Activated naive CD8-positive, alpha-beta T cell (primary cell): Measurements from ENCODE around the gene PPIF.

Source experiments
- H3K27ac Mint-ChIP-seq: one replicate; pipeline ENCODE4 v1.8.0; 2021; ENCODE audit warnings: mixed read lengths
- H3K27me3 Mint-ChIP-seq: one replicate; pipeline ENCODE4 v1.8.0; 2021; ENCODE audit warnings: mixed read lengths
- H3K36me3 Mint-ChIP-seq: one replicate; pipeline ENCODE4 v1.8.0; 2021; ENCODE audit warnings: mixed read lengths
- H3K4me1 Mint-ChIP-seq: one replicate; pipeline ENCODE4 v1.8.0; 2021; ENCODE audit warnings: low read depth, mixed read lengths
- H3K4me3 Mint-ChIP-seq: one replicate; pipeline ENCODE4 v1.8.0; 2021; ENCODE audit warnings: mild to moderate bottlenecking, mixed read lengths
- H3K9me3 Mint-ChIP-seq: one replicate; pipeline ENCODE4 v1.8.0; 2021; ENCODE audit warnings: low read depth, mixed read lengths

Gene PPIF

GRCh38 chr10:79310200-79310865, 36.9 kb upstream of the PPIF start:
- no peak overlapping the region for H3K27ac Mint-ChIP-seq
- no peaks in the 10 kb centered on the region for H3K9me3 Mint-ChIP-seq
- H3K4me1 Mint-ChIP-seq: no peaks in the 10 kb centered on the region
- no peak overlapping the region for H3K4me3 Mint-ChIP-seq
- H3K27me3 Mint-ChIP-seq: no peaks in the 10 kb centered on the region
- peaks cover 7% of the 10 kb centered on the region for H3K36me3 Mint-ChIP-seq

- H3K36me3 Mint-ChIP-seq: peaks cover 7% of the 10 kb centered on the region
- no peak overlapping the region for H3K27ac Mint-ChIP-seq
- H3K4me3 Mint-ChIP-seq: no peak overlapping the region
- H3K4me1 Mint-ChIP-seq: peaks cover 6% of the 10 kb centered on the region
- no peaks in the 10 kb centered on the region for H3K9me3 Mint-ChIP-seq
- H3K27me3 Mint-ChIP-seq: no peaks in the 10 kb centered on the region
Observed at GRCh38 chr10:79310911-79311573, 36.2 kb upstream of the PPIF start.

- Mint-ChIP-seq H3K4me1 (peaks cover 12% of the 10 kb centered on the region), H3K36me3 (peaks cover 7% of the 10 kb centered on the region), H3K9me3 (no peaks in the 10 kb centered on the region), H3K4me3 (no peak overlapping the region), H3K27me3 (no peaks in the 10 kb centered on the region), H3K27ac (no peak overlapping the region)
Observed at GRCh38 chr10:79311581-79312407, 35.5 kb upstream of the PPIF start.

GRCh38 chr10:79312601-79313187, 34.6 kb upstream of the PPIF start:
- Mint-ChIP-seq H3K27ac (no peak overlapping the region), H3K27me3 (no peaks in the 10 kb centered on the region), H3K9me3 (no peaks in the 10 kb centered on the region), H3K4me3 (no peak overlapping the region), H3K36me3 (peaks cover 6% of the 10 kb centered on the region), H3K4me1 (peaks cover 21% of the 10 kb centered on the region)

- no peak overlapping the region for H3K27ac Mint-ChIP-seq
Observed at GRCh38 chr10:79313320-79313719, 33.9 kb upstream of the PPIF start.

GRCh38 chr10:79313911-79314439, 33.3 kb upstream of the PPIF start:
- Mint-ChIP-seq H3K4me3 (no peak overlapping the region), H3K36me3 (peaks cover 4% of the 10 kb centered on the region), H3K27ac (no peak overlapping the region), H3K4me1 (peaks cover 34% of the 10 kb centered on the region), H3K9me3 (no peaks in the 10 kb centered on the region), H3K27me3 (no peaks in the 10 kb centered on the region)

More at GRCh38 chr10:79313320-79313719, 33.9 kb upstream of the PPIF start:
- Mint-ChIP-seq H3K36me3 (peaks cover 4% of the 10 kb centered on the region), H3K4me3 (no peak overlapping the region), H3K9me3 (no peaks in the 10 kb centered on the region), H3K27me3 (no peaks in the 10 kb centered on the region), H3K4me1 (peaks cover 27% of the 10 kb centered on the region)

GRCh38 chr10:79314761-79315601, 32.3 kb upstream of the PPIF start:
- no peaks in the 10 kb centered on the region for H3K27me3 Mint-ChIP-seq

GRCh38 chr10:79315602-79315920, 31.7 kb upstream of the PPIF start:
- no peaks in the 10 kb centered on the region for H3K36me3 Mint-ChIP-seq
- no peaks in the 10 kb centered on the region for H3K9me3 Mint-ChIP-seq
- peaks cover 50% of the 10 kb centered on the region for H3K4me1 Mint-ChIP-seq
- H3K27me3 Mint-ChIP-seq: no peaks in the 10 kb centered on the region
- H3K4me3 Mint-ChIP-seq: no peak overlapping the region
- no peak overlapping the region for H3K27ac Mint-ChIP-seq

More at GRCh38 chr10:79314761-79315601, 32.3 kb upstream of the PPIF start:
- no peaks in the 10 kb centered on the region for H3K36me3 Mint-ChIP-seq
- no peak overlapping the region for H3K4me3 Mint-ChIP-seq
- no peaks in the 10 kb centered on the region for H3K9me3 Mint-ChIP-seq
- peaks cover 44% of the 10 kb centered on the region for H3K4me1 Mint-ChIP-seq
- no peak overlapping the region for H3K27ac Mint-ChIP-seq

GRCh38 chr10:79316671-79317431, 30.4 kb upstream of the PPIF start:
- Mint-ChIP-seq H3K4me1 (peaks cover 63% of the 10 kb centered on the region), H3K9me3 (no peaks in the 10 kb centered on the region), H3K4me3 (peak overlapping the region; percentile 67)

GRCh38 chr10:79318369-79318768, 28.9 kb upstream of the PPIF start:
- Mint-ChIP-seq H3K4me3 (no peak overlapping the region), H3K36me3 (no peaks in the 10 kb centered on the region), H3K27ac (peak overlapping the region; percentile 80), H3K9me3 (no peaks in the 10 kb centered on the region), H3K27me3 (no peaks in the 10 kb centered on the region), H3K4me1 (peaks cover 78% of the 10 kb centered on the region)

More at GRCh38 chr10:79316671-79317431, 30.4 kb upstream of the PPIF start:
- H3K27ac Mint-ChIP-seq: peak overlapping the region; percentile 50
- no peaks in the 10 kb centered on the region for H3K36me3 Mint-ChIP-seq
- H3K27me3 Mint-ChIP-seq: no peaks in the 10 kb centered on the region

- Mint-ChIP-seq H3K4me3 (no peak overlapping the region), H3K27ac (peak overlapping the region; percentile 71), H3K9me3 (no peaks in the 10 kb centered on the region), H3K36me3 (no peaks in the 10 kb centered on the region), H3K27me3 (no peaks in the 10 kb centered on the region), H3K4me1 (peaks cover 87% of the 10 kb centered on the region)
Observed at GRCh38 chr10:79319115-79319771, 28.0 kb upstream of the PPIF start.

GRCh38 chr10:79320316-79320715, 27.0 kb upstream of the PPIF start:
- Mint-ChIP-seq H3K4me3 (no peak overlapping the region), H3K9me3 (no peaks in the 10 kb centered on the region), H3K4me1 (peaks cover 93% of the 10 kb centered on the region), H3K27ac (peak overlapping the region; percentile 50), H3K27me3 (no peaks in the 10 kb centered on the region), H3K36me3 (no peaks in the 10 kb centered on the region)

GRCh38 chr10:79320820-79321493, 26.3 kb upstream of the PPIF start:
- Mint-ChIP-seq H3K4me3 (peak overlapping the region; percentile 42), H3K27me3 (no peaks in the 10 kb centered on the region), H3K36me3 (no peaks in the 10 kb centered on the region), H3K4me1 (peaks cover 88% of the 10 kb centered on the region), H3K9me3 (no peaks in the 10 kb centered on the region), H3K27ac (peak overlapping the region; percentile 72)
